ENCODE measurements around the gene LEMD2. TPM values are rescaled to one million over a fixed set of nuclear protein-coding genes. Genes with fewer than 3 reads are reported as not detected.

Gene LEMD2
- total RNA-seq, 1 donor: 47.4 TPM

DNA sequence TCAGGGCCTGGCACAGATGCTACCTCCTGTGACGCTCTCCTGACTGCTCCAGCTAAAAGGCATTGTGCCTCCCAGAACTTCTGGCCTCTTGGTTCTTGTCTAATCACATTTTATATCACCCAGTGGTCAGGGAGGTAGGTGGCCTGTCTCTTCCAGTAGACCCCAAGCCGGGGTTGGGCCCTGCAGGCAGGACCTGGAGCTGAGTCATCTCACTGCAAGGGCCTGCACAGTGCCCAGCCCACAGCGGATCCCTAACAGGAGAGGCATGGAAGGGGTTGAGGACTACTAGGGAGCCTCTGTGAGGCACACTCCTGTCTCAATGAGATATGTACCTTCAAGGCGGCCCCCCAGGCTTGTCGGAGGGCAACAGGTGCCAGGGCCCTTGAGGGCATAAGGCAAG, 6.4 kb downstream of the LEMD2 start:
- no peak for TF ChIP-seq CTCF (IDR thresholded peaks at IDR 0.05; ENCODE audit: extremely low read depth, low read depth, low read length)
- Histone ChIP-seq H3K9me3 (ENCODE audit: low read depth, low read length) (no peaks in the 10 kb centered on the region), H3K4me2 (ENCODE audit: insufficient read depth, low read length) (no peak overlapping the region), H3K27ac (ENCODE audit: low read depth, low read length) (no peak overlapping the region), H3K27me3 (ENCODE audit: insufficient read depth, low read length) (no peaks in the 10 kb centered on the region), H3K4me1 (ENCODE audit: insufficient read depth, low read length) (peaks cover 41% of the 10 kb centered on the region), H3K79me2 (ENCODE audit: insufficient read depth, low read length) (peaks cover 67% of the 10 kb centered on the region), H3K4me3 (ENCODE audit: insufficient read depth, low read length) (no peak overlapping the region), H4K20me1 (ENCODE audit: insufficient read depth, low read length) (peaks cover 68% of the 10 kb centered on the region), H3K36me3 (ENCODE audit: insufficient read depth, low read length) (peaks cover 79% of the 10 kb centered on the region), H2AFZ (ENCODE audit: low read length) (no peak overlapping the region)
- DNase-seq (ENCODE audit: insufficient read length, low spot score, missing footprints): peak; percentile 25

DNA sequence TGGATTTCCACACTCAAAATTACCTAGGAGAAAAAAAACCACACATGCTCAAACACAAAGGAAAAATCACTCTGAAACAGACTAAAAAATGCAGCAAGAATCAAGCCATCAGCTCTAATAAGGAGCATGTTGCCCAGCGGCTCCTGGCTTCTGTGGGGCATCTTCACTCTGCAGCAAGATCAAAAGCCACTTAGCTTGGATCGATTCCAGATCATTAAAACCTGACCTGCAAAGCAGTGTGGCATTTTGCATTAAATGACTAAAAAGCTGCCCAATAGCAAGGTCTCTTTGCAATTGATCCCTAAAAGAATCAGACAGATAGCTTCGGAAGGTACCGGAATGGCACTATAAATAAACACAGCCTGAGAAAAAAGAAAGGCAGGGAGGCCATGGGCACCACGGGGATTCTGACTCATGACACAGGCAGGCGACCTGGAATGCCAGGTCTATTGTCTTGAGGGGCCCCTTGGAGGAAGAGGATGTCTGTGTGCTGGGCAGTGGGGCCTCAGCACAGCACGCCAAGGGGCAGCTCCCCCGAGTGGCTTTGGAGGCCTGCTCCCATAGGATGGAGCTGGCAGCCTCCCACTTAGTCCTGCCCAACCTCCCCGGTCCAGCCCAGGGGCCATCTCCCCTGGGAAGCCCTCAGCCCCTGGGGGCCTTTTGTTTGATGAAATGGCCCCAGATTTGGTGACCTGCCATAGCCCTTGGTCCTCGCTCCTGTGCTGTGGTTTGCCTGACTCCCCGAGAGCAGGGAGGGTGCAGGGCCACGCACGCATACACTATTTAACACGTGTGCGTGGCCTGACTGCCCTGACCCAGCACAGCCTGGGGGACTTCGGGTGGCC, 7.6 kb downstream of the LEMD2 start:
- no peak overlapping the region for H3K4me3 ChIP-seq (ENCODE audit: insufficient read depth, low read length)
- peaks cover 87% of the 10 kb centered on the region for H3K36me3 ChIP-seq (ENCODE audit: insufficient read depth, low read length)
- H3K9me3 ChIP-seq (ENCODE audit: low read depth, low read length): no peaks in the 10 kb centered on the region
- H3K79me2 ChIP-seq (ENCODE audit: insufficient read depth, low read length): peaks cover 55% of the 10 kb centered on the region
- H3K4me2 ChIP-seq (ENCODE audit: insufficient read depth, low read length): no peak overlapping the region
- peaks cover 29% of the 10 kb centered on the region for H3K4me1 ChIP-seq (ENCODE audit: insufficient read depth, low read length)
- peak; percentile 85 for DNase-seq (ENCODE audit: insufficient read length, low spot score, missing footprints)
- TF ChIP-seq CTCF (IDR thresholded peaks at IDR 0.05; ENCODE audit: extremely low read depth, low read depth, low read length): no peak
- peak overlapping the region; percentile 53 for H3K27ac ChIP-seq (ENCODE audit: low read depth, low read length)
- no peaks in the 10 kb centered on the region for H3K27me3 ChIP-seq (ENCODE audit: insufficient read depth, low read length)
- no peak overlapping the region for H2AFZ ChIP-seq (ENCODE audit: low read length)
- peaks cover 56% of the 10 kb centered on the region for H4K20me1 ChIP-seq (ENCODE audit: insufficient read depth, low read length)

DNA sequence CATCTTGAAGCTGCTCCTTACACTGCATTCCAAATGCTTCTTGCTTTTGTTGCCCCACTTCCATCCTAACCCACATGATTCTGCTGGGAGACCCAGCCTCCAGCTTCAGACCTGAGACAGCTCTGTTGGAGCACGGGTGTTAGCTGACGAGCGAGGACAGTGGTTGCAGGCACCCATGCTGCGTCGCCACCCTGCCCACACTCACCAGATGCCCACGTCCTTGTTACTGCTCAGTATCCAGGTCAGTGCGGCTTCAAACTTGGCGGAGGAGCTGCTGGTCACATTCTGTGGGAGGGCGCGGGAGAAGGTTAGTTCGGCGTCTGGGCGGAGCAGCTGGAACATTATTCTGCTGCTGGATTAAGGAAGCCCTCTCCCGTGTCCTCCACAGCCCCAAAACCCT, 9.0 kb downstream of the LEMD2 start:
- Histone ChIP-seq H3K27me3 (ENCODE audit: insufficient read depth, low read length) (no peaks in the 10 kb centered on the region), H3K36me3 (ENCODE audit: insufficient read depth, low read length) (peaks cover 94% of the 10 kb centered on the region), H3K4me1 (ENCODE audit: insufficient read depth, low read length) (peaks cover 15% of the 10 kb centered on the region), H3K4me3 (ENCODE audit: insufficient read depth, low read length) (no peak overlapping the region), H2AFZ (ENCODE audit: low read length) (no peak overlapping the region), H3K27ac (ENCODE audit: low read depth, low read length) (no peak overlapping the region), H3K79me2 (ENCODE audit: insufficient read depth, low read length) (peaks cover 40% of the 10 kb centered on the region), H3K9me3 (ENCODE audit: low read depth, low read length) (no peaks in the 10 kb centered on the region), H3K4me2 (ENCODE audit: insufficient read depth, low read length) (no peak overlapping the region), H4K20me1 (ENCODE audit: insufficient read depth, low read length) (peaks cover 44% of the 10 kb centered on the region)
- TF ChIP-seq CTCF (IDR thresholded peaks at IDR 0.05; ENCODE audit: extremely low read depth, low read depth, low read length): no peak
- no peak for DNase-seq (ENCODE audit: insufficient read length, low spot score, missing footprints)

GRCh38 chr6:33779290-33779689, 9.6 kb downstream of the LEMD2 start:
- Histone ChIP-seq H3K4me3 (ENCODE audit: insufficient read depth, low read length) (no peak overlapping the region), H3K9me3 (ENCODE audit: low read depth, low read length) (no peaks in the 10 kb centered on the region), H3K4me1 (ENCODE audit: insufficient read depth, low read length) (peaks cover 15% of the 10 kb centered on the region), H3K36me3 (ENCODE audit: insufficient read depth, low read length) (peaks cover 95% of the 10 kb centered on the region), H3K79me2 (ENCODE audit: insufficient read depth, low read length) (peaks cover 35% of the 10 kb centered on the region), H3K4me2 (ENCODE audit: insufficient read depth, low read length) (no peak overlapping the region), H3K27ac (ENCODE audit: low read depth, low read length) (no peak overlapping the region), H2AFZ (ENCODE audit: low read length) (no peak overlapping the region), H4K20me1 (ENCODE audit: insufficient read depth, low read length) (peaks cover 38% of the 10 kb centered on the region), H3K27me3 (ENCODE audit: insufficient read depth, low read length) (no peaks in the 10 kb centered on the region)
- DNase-seq (ENCODE audit: insufficient read length, low spot score, missing footprints): peak; percentile 75
- no peak for TF ChIP-seq CTCF (IDR thresholded peaks at IDR 0.05; ENCODE audit: extremely low read depth, low read depth, low read length)

Measured in osteoblast (primary cell).